GM23338 (cell line): ENCODE data around the gene TRIO. TPM values are rescaled to one million over a fixed set of nuclear protein-coding genes. Genes with fewer than 3 reads are reported as not detected.

Experiments used
- ATAC-seq: fragments of 200-7000 bp; cut with Tn5 transposase; 3 replicates; pipeline ENCODE4 v1.9.1; 2020
- DNase-seq: peaks from one replicate; pipeline ENCODE4 v3.0.0-alpha.2; 2015; ENCODE audit warnings: low spot score
- H2AFZ ChIP-seq: fragments of 200-600 bp; sonication (generic); 2 replicates; pipeline ENCODE4 v1.8.0; 2016; ENCODE audit warnings: antibody characterized with exemption, mild to moderate bottlenecking, moderate library complexity
- H3F3A ChIP-seq: fragments of 200-600 bp; sonication (generic); replicated peaks from 2 replicates; pipeline ENCODE4 v1.8.0; 2017; ENCODE audit warnings: antibody characterized with exemption, mixed run types, low read depth
- H3K27ac ChIP-seq: fragments of 200-600 bp; sonication (generic); 2 replicates; pipeline ENCODE4 v1.6.1; 2016; ENCODE audit warnings: low read depth
- H3K27me3 ChIP-seq: fragments of 200-600 bp; sonication (generic); 2 replicates; pipeline ENCODE4 v1.8.0; 2016; ENCODE audit warnings: mild to moderate bottlenecking, mixed run types, moderate library complexity; ENCODE audit not compliant: insufficient read depth
- H3K36me3 ChIP-seq: fragments of 200-600 bp; sonication (generic); 2 replicates; pipeline ENCODE4 v1.8.0; 2016; ENCODE audit warnings: mild to moderate bottlenecking; ENCODE audit not compliant: insufficient read depth
- H3K4me1 ChIP-seq: fragments of 200-600 bp; sonication (generic); 2 replicates; pipeline ENCODE4 v1.8.0; 2016; ENCODE audit warnings: mild to moderate bottlenecking, moderate library complexity; ENCODE audit not compliant: insufficient read depth
- H3K4me2 ChIP-seq: fragments of 200-600 bp; sonication (generic); 2 replicates; pipeline ENCODE4 v1.7.1; 2017; ENCODE audit warnings: mixed run types
- H3K4me3 ChIP-seq: fragments of 200-600 bp; sonication (generic); 2 replicates; pipeline ENCODE4 v1.6.1; 2016; ENCODE audit warnings: mixed run types
- H3K79me2 ChIP-seq: fragments of 200-600 bp; sonication (generic); replicated peaks from 2 replicates; pipeline ENCODE4 v1.8.0; 2017; ENCODE audit warnings: mild to moderate bottlenecking; ENCODE audit not compliant: insufficient read depth
- H3K9me2 ChIP-seq: fragments of 200-600 bp; sonication (generic); 2 replicates; pipeline ENCODE4 v1.8.0; 2017; ENCODE audit not compliant: insufficient read depth
- H4K20me1 ChIP-seq: fragments of 200-600 bp; sonication (generic); replicated peaks from 2 replicates; pipeline ENCODE4 v1.8.0; 2017; ENCODE audit warnings: mild to moderate bottlenecking; ENCODE audit not compliant: insufficient read depth
- H3K27ac Mint-ChIP-seq: 2 replicates; pipeline ENCODE4 v1.8.0; 2020; ENCODE audit warnings: inconsistent platforms, mild to moderate bottlenecking, moderate library complexity, mixed read lengths
- H3K27me3 Mint-ChIP-seq: 3 replicates; pipeline ENCODE4 v1.8.0; 2022; ENCODE audit warnings: low read depth, mild to moderate bottlenecking, moderate library complexity, mixed read lengths, inconsistent platforms; ENCODE audit not compliant: insufficient read depth, poor library complexity
- H3K36me3 Mint-ChIP-seq: 3 replicates; pipeline ENCODE4 v1.8.0; 2021; ENCODE audit warnings: low read depth, mild to moderate bottlenecking, inconsistent platforms, moderate library complexity, mixed read lengths
- H3K4me1 Mint-ChIP-seq: 3 replicates; pipeline ENCODE4 v1.8.0; 2020; ENCODE audit warnings: mild to moderate bottlenecking, inconsistent platforms, mixed read lengths
- H3K4me3 Mint-ChIP-seq: 3 replicates; pipeline ENCODE4 v1.8.0; 2021; ENCODE audit warnings: moderate library complexity, mild to moderate bottlenecking, inconsistent platforms, mixed read lengths
- H3K9me3 Mint-ChIP-seq: 3 replicates; pipeline ENCODE4 v1.8.0; 2020; ENCODE audit warnings: moderate library complexity, mild to moderate bottlenecking, inconsistent platforms, mixed read lengths
- CREB1 ChIP-seq: fragments of 250-450 bp; sonication (Bioruptor Pico); IDR thresholded peaks from 2 replicates; pipeline ENCODE4 v1.5.0; 2020; ENCODE audit warnings: low read depth, mild to moderate bottlenecking, moderate library complexity
- CTCF ChIP-seq, 2 experiments: fragments of 200-600 bp in 1 of 2; sonication (generic) in 1 of 2; conservative IDR thresholded peaks; 2 replicates each; pipeline versions ENCODE4 v1.5.1 to v1.6.1; 2016 to 2017; ENCODE audit warnings: antibody characterized with exemption in 2 of 2, low read depth in 2 of 2, mild to moderate bottlenecking in 2 of 2, moderate library complexity in 1 of 2
- EZH2phosphoT487 ChIP-seq: fragments of 200-600 bp; sonication (generic); IDR thresholded peaks from one replicate; pipeline ENCODE4 v1.8.1; 2018; ENCODE audit warnings: antibody characterized with exemption; ENCODE audit not compliant: unreplicated experiment
- NANOG ChIP-seq: IDR thresholded peaks from 2 replicates; pipeline ENCODE4 v1.6.1; 2016; ENCODE audit warnings: antibody characterized with exemption, borderline replicate concordance
- ZNF462 ChIP-seq: fragments of 250-450 bp; sonication (Bioruptor Pico); IDR thresholded peaks from 2 replicates; pipeline ENCODE4 v1.5.0; 2020; ENCODE audit warnings: mild to moderate bottlenecking, moderate library complexity
- polyA plus RNA-seq: library from polyadenylated mRNA; unstranded; fragments of >200 nt; fragmentation: Nextera tagmentation; extraction: Ambion mirVana; gene quantifications from 2 replicates; pipeline ENCODE4 v1.2.1, GENCODE V29; 2016
- total RNA-seq: library from RNA; depleted of rRNA; stranded (reverse); fragments of >200 nt; shearing (Covaris generic); gene quantifications from 2 replicates; pipeline ENCODE4 v1.2.3, GENCODE V29; 2014

The TRIO gene
- total and polyA plus RNA-seq, 2 experiments from 2014 or later: 13.8 to 113 TPM

GRCh38 chr5:14463629-14464028 lies 320.5 kb downstream of the TRIO start (continued):
- TF ChIP-seq ZNF462 (CRISPR knock-in tag) (no peak), CREB1 (CRISPR knock-in tag) (no peak), EZH2phosphoT487 (no peak)

DNA sequence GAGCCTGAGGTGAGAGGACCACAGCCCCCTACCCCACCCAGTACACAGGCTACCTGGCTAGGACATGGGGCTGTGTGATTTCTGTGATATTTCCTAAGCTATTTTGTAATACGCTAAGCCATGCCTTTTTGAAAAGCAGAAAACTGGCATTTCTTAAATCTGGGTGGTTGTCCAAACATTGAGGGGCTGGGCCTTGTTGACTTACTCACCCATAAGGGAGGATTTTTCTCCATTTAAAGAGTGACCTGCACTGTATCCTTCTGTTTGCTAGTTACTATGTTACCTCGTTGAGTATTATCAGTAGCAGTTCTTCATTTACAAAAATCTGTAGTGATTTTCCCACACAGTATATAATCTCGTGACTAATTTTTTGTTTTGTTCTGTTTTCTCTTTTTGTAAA lies 321.0 kb downstream of the TRIO start:
- no peaks in the 10 kb centered on the region for H3K27me3 ChIP-seq
- Mint-ChIP-seq H3K27me3 (peaks cover 3% of the 10 kb centered on the region), H3K27ac (0 out of 2 replicates have a peak overlapping the region, but pooled peaks have one; percentile 0), H3K4me1 (peaks cover 10% of the 10 kb centered on the region), H3K4me3 (no peak overlapping the region), H3K9me3 (no peaks in the 10 kb centered on the region), H3K36me3 (peaks cover 33% of the 10 kb centered on the region)
- no peak overlapping the region for H3K27ac ChIP-seq
- DNase-seq: no peak
- H3K4me3 ChIP-seq: no peak overlapping the region
- peaks cover 11% of the 10 kb centered on the region for H3K36me3 ChIP-seq
- H3K4me1 ChIP-seq: peaks cover 10% of the 10 kb centered on the region
- no peaks in the 10 kb centered on the region for H4K20me1 ChIP-seq
- ATAC-seq: no peak
- H2AFZ ChIP-seq: no peak overlapping the region
- H3K4me2 ChIP-seq: no peak overlapping the region
- no peaks in the 10 kb centered on the region for H3K79me2 ChIP-seq
- H3F3A ChIP-seq: no peaks in the 10 kb centered on the region
- no peaks in the 10 kb centered on the region for H3K9me2 ChIP-seq
- TF ChIP-seq CTCF (conservative IDR thresholded peaks at IDR 0.05; ENCODE audit: low read depth in 2 of 2) (no peak), EZH2phosphoT487 (no peak), NANOG (no peak), ZNF462 (CRISPR knock-in tag) (no peak)
